IPS-18a (cell line): ENCODE data around the gene SNX5.

Source experiments
- H3K27ac ChIP-seq: one replicate; pipeline ENCODE4 v1.5.1; 2013; ENCODE audit warnings: low read length
- H3K27me3 ChIP-seq: one replicate; pipeline ENCODE4 v1.6.1; 2013; ENCODE audit warnings: mild to moderate bottlenecking, low read length; ENCODE audit not compliant: control insufficient read depth, insufficient read depth
- H3K36me3 ChIP-seq: one replicate; pipeline ENCODE4 v1.6.1; 2013; ENCODE audit warnings: low read depth, low read length; ENCODE audit not compliant: control insufficient read depth
- H3K4me1 ChIP-seq: one replicate; pipeline ENCODE4 v1.6.1; 2013; ENCODE audit warnings: low read depth, low read length; ENCODE audit not compliant: control insufficient read depth
- H3K4me3 ChIP-seq: one replicate; pipeline ENCODE4 v1.5.1; 2013; ENCODE audit warnings: low read length
- H3K9ac ChIP-seq: one replicate; pipeline ENCODE4 v1.6.1; 2013; ENCODE audit warnings: mild to moderate bottlenecking, low read length, moderate library complexity
- H3K9me3 ChIP-seq: one replicate; pipeline ENCODE4 v1.6.1; 2013; ENCODE audit warnings: low read depth, low read length; ENCODE audit not compliant: control insufficient read depth

Gene SNX5

GRCh38 chr20:17990278-17990972, 21.8 kb upstream of the SNX5 start:
- no peaks in the 10 kb centered on the region for H3K27me3 ChIP-seq
- no peaks in the 10 kb centered on the region for H3K9me3 ChIP-seq
- H3K4me1 ChIP-seq: no peaks in the 10 kb centered on the region
- no peak overlapping the region for H3K9ac ChIP-seq
- H3K4me3 ChIP-seq: no peak overlapping the region
- peaks cover 28% of the 10 kb centered on the region for H3K36me3 ChIP-seq
- no peak overlapping the region for H3K27ac ChIP-seq

GRCh38 chr20:17987988-17988387, 19.4 kb upstream of the SNX5 start:
- H3K4me1 ChIP-seq: peaks cover 13% of the 10 kb centered on the region
- H3K27me3 ChIP-seq: no peaks in the 10 kb centered on the region
- H3K27ac ChIP-seq: no peak overlapping the region
- no peak overlapping the region for H3K9ac ChIP-seq
- no peak overlapping the region for H3K4me3 ChIP-seq
- H3K36me3 ChIP-seq: peaks cover 32% of the 10 kb centered on the region
- no peaks in the 10 kb centered on the region for H3K9me3 ChIP-seq

GRCh38 chr20:17985388-17986018, 16.9 kb upstream of the SNX5 start:
- Histone ChIP-seq H3K27me3 (no peaks in the 10 kb centered on the region), H3K27ac (no peak overlapping the region), H3K4me1 (peaks cover 15% of the 10 kb centered on the region), H3K9me3 (no peaks in the 10 kb centered on the region), H3K9ac (no peak overlapping the region), H3K36me3 (peaks cover 33% of the 10 kb centered on the region), H3K4me3 (no peak overlapping the region)

- Histone ChIP-seq H3K4me3 (no peak overlapping the region), H3K27me3 (no peaks in the 10 kb centered on the region), H3K27ac (no peak overlapping the region), H3K9ac (no peak overlapping the region), H3K9me3 (no peaks in the 10 kb centered on the region), H3K36me3 (peaks cover 26% of the 10 kb centered on the region), H3K4me1 (peaks cover 7% of the 10 kb centered on the region)
Observed at GRCh38 chr20:17976305-17976704, 7.7 kb upstream of the SNX5 start.

GRCh38 chr20:17972121-17972520, 3.5 kb upstream of the SNX5 start:
- Histone ChIP-seq H3K27ac (no peak overlapping the region), H3K36me3 (peaks cover 19% of the 10 kb centered on the region), H3K9me3 (no peaks in the 10 kb centered on the region), H3K27me3 (no peaks in the 10 kb centered on the region), H3K4me3 (peak overlapping the region; percentile 97), H3K4me1 (peaks cover 7% of the 10 kb centered on the region), H3K9ac (peak overlapping the region; percentile 99)

GRCh38 chr20:17971300-17972013, 2.9 kb upstream of the SNX5 start:
- no peak overlapping the region for H3K27ac ChIP-seq
- H3K27me3 ChIP-seq: no peaks in the 10 kb centered on the region
- peaks cover 8% of the 10 kb centered on the region for H3K4me1 ChIP-seq
- H3K36me3 ChIP-seq: peaks cover 16% of the 10 kb centered on the region
- H3K9me3 ChIP-seq: no peaks in the 10 kb centered on the region
- H3K9ac ChIP-seq: peak overlapping the region; percentile 99
- peak overlapping the region; percentile 97 for H3K4me3 ChIP-seq

GRCh38 chr20:17969884-17970409, 1.4 kb upstream of the SNX5 start:
- H3K4me3 ChIP-seq: peak overlapping the region; percentile 97
- H3K27ac ChIP-seq: peak overlapping the region; percentile 97
- H3K9ac ChIP-seq: peak overlapping the region; percentile 99
- H3K4me1 ChIP-seq: peaks cover 21% of the 10 kb centered on the region
- H3K27me3 ChIP-seq: no peaks in the 10 kb centered on the region
- peaks cover 15% of the 10 kb centered on the region for H3K36me3 ChIP-seq
- H3K9me3 ChIP-seq: no peaks in the 10 kb centered on the region

- H3K9ac ChIP-seq: peak overlapping the region; percentile 99
- peak overlapping the region; percentile 97 for H3K27ac ChIP-seq
- H3K36me3 ChIP-seq: peaks cover 15% of the 10 kb centered on the region
- H3K4me1 ChIP-seq: peaks cover 27% of the 10 kb centered on the region
- no peaks in the 10 kb centered on the region for H3K27me3 ChIP-seq
- no peaks in the 10 kb centered on the region for H3K9me3 ChIP-seq
- peak overlapping the region; percentile 97 for H3K4me3 ChIP-seq
Observed at GRCh38 chr20:17969278-17969883, 787 bp upstream of the SNX5 start.

- Histone ChIP-seq H3K36me3 (peaks cover 24% of the 10 kb centered on the region), H3K4me3 (peak overlapping the region; percentile 97), H3K27ac (peak overlapping the region; percentile 97), H3K9me3 (no peaks in the 10 kb centered on the region), H3K4me1 (peaks cover 37% of the 10 kb centered on the region), H3K9ac (peak overlapping the region; percentile 99), H3K27me3 (no peaks in the 10 kb centered on the region)
Observed at GRCh38 chr20:17967521-17968365, 851 bp downstream of the SNX5 start.

- Histone ChIP-seq H3K4me1 (peaks cover 38% of the 10 kb centered on the region), H3K9ac (peak overlapping the region; percentile 99), H3K27ac (peak overlapping the region; percentile 17), H3K9me3 (no peaks in the 10 kb centered on the region), H3K36me3 (peaks cover 23% of the 10 kb centered on the region), H3K27me3 (no peaks in the 10 kb centered on the region), H3K4me3 (peak overlapping the region; percentile 97)
Observed at GRCh38 chr20:17966432-17967310, 1.9 kb downstream of the SNX5 start.
